AG04450 (cell line): ENCODE results near the gene AP3M1. TPM values are rescaled to one million over a fixed set of nuclear protein-coding genes. Genes with fewer than 3 reads are reported as not detected.

Source experiments
- CTCF ChIA-PET: fragments of 300-600, 350-600 bp; formaldehyde crosslinking; extraction: SDS; loops from one replicate; lab custom pipeline; 2022; ENCODE audit warnings: antibody characterized with exemption, inconsistent platforms; lab: Charles Lee
- POLR2A ChIA-PET: fragments of 350-600 bp; formaldehyde crosslinking; extraction: SDS; loops from one replicate; lab custom pipeline; 2021; ENCODE audit warnings: antibody characterized with exemption, inconsistent platforms; lab: Yijun Ruan, JAX
- DNase-seq: peaks from one replicate; pipeline ENCODE4 v3.0.0-alpha.2; 2011; ENCODE audit warnings: low read depth, low spot score
- H3K27ac ChIP-seq: one replicate; pipeline ENCODE4 v1.5.1; 2012; ENCODE audit warnings: low read depth, low read length, control low read depth
- H3K27me3 ChIP-seq: one replicate; pipeline ENCODE4 v1.6.0; 2012; ENCODE audit warnings: low read length; ENCODE audit not compliant: control insufficient read depth, insufficient read depth
- H3K4me3 ChIP-seq: 2 replicates; pipeline ENCODE4 v1.5.1; 2011; ENCODE audit warnings: mild to moderate bottlenecking, low read depth, low read length, control low read depth
- H3K9me3 ChIP-seq: 2 replicates; pipeline ENCODE4 v1.5.1; 2012; ENCODE audit warnings: low read length; ENCODE audit not compliant: control insufficient read depth, insufficient read depth
- CTCF ChIP-seq: IDR thresholded peaks from 2 replicates; pipeline ENCODE4 v1.5.1; 2011; ENCODE audit warnings: low read depth, low read length, control low read depth, inconsistent platforms
- polyA minus RNA-seq: library from RNA; depleted of rRNA, polyadenylated mRNA; stranded (reverse); fragments of >200 nt; gene quantifications from 2 replicates; pipeline ENCODE4 v1.2.3, GENCODE V29; 2011; rRNA and poly(A)+ RNA removed
- polyA plus RNA-seq: library from polyadenylated mRNA; depleted of rRNA; stranded (reverse); fragments of >200 nt; gene quantifications from 2 replicates; pipeline ENCODE4 v1.2.3, GENCODE V29; 2011; rRNA removed

AP3M1 gene, protein sequence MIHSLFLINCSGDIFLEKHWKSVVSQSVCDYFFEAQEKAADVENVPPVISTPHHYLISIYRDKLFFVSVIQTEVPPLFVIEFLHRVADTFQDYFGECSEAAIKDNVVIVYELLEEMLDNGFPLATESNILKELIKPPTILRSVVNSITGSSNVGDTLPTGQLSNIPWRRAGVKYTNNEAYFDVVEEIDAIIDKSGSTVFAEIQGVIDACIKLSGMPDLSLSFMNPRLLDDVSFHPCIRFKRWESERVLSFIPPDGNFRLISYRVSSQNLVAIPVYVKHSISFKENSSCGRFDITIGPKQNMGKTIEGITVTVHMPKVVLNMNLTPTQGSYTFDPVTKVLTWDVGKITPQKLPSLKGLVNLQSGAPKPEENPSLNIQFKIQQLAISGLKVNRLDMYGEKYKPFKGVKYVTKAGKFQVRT
- polyA plus RNA-seq (52.0 and 70.7 TPM in 2 replicates), polyA minus RNA-seq (30.3 and 48.3 TPM in 2 replicates)

DNA sequence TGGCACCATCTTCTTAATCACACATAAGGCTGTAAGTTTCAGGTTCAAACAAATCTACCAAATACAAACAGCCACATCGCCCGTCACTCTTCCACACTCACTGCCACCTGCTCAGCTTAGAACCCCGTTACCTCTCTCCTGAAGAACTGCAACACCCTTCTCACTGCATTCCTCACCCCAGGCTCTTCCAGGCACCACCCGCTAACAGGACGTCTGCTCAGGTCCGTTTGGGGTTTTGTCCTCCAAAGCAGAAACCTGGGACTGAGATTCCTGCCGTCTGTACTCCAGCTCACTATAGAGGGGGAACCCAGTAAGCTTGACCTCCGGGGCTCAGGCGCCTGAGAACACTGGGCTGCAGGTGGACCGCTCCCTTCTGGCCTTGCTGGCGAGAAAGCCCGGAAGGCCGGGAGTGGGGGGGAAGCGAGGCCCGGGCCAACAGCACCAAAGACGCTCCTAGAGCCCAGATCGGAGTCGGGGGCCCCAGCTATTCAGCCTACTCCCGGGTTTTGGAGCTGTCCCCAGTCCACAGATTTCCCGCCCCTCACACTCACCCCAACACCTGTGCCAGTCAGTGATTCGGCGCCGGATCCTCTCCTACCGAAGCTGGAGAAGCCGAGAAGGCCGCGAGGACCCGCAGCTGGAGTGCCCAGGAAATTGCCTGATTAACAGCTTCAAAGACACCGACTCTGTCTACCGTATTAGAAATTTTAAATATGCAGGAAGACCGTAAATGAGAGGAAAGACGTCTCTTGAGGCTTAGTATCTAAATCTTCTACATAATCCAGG lies at the start of gene AP3M1:
Gene AP3M1 (minus strand): TSS at position 625 of the 786 bp plus-strand sequence. CDS start 12,449 bp downstream, outside the sequence.
- ChIA-PET CTCF (interaction anchor here (0.7 to 2.1 kb wide), 9 partner anchors 17 to 264 kb away, joined by 3 to 9 read pairs (median 3); no protein-coding TSS in a partner anchor), POLR2A (interaction anchor here (0.7 to 1.1 kb wide), 4 partner anchors 24 to 40 kb away, joined by 3 to 6 read pairs (median 4); no protein-coding TSS in a partner anchor)
- Histone ChIP-seq H3K4me3 (peak within 1 kb of the TSS; percentile 98), H3K9me3 (peaks cover 3% of the 10 kb centered on the region; the same call in 1 of the 2 replicates), H3K27ac (peak within 1 kb of the TSS; percentile 54), H3K27me3 (no peaks in the 10 kb centered on the region)
- TF ChIP-seq CTCF: no peak
- DNase-seq: no peak

DNA sequence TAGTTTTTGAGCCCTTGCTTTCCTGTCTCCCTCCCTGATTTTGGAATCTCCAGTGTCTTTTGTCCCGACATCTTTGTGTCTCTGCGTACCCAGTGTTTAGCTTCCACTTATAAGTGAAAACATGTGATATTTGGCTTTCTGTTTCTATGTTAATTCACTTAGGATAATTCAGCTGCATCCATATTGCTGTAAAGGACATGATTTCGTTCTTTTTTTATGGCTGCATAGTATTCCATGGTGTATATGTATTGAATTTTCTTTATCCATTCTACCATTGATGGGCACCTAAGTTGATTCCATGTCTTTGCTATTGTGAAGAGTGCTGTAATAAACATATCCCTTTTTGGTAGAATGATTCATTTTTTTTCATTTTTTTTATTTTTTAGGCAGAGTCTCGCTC lies 48.7 kb upstream of the AP3M1 start:
- no peak for DNase-seq
- TF ChIP-seq CTCF: no peak
- Histone ChIP-seq H3K4me3 (no peak overlapping the region), H3K9me3 (no peaks in the 10 kb centered on the region), H3K27ac (no peak overlapping the region), H3K27me3 (no peaks in the 10 kb centered on the region)
- POLR2A ChIA-PET: no interaction called here
- CTCF ChIA-PET: interaction anchor here (1.7 kb wide), 1 partner anchor 15 kb away, joined by 4 read pairs; no protein-coding TSS in a partner anchor

- no peaks in the 10 kb centered on the region for H3K27me3 ChIP-seq
- ChIA-PET CTCF (interaction anchor here (1.0 to 1.8 kb wide), 2 partner anchors 19 to 46 kb away, joined by 5 to 7 read pairs; no protein-coding TSS in a partner anchor), POLR2A (no interaction called here)
- no peak for DNase-seq
- TF ChIP-seq CTCF: no peak
- no peak overlapping the region for H3K27ac ChIP-seq
- H3K4me3 ChIP-seq: no peak overlapping the region
- no peaks in the 10 kb centered on the region for H3K9me3 ChIP-seq
Observed at GRCh38 chr10:74194999-74195398, 44.4 kb upstream of the AP3M1 start.

DNA sequence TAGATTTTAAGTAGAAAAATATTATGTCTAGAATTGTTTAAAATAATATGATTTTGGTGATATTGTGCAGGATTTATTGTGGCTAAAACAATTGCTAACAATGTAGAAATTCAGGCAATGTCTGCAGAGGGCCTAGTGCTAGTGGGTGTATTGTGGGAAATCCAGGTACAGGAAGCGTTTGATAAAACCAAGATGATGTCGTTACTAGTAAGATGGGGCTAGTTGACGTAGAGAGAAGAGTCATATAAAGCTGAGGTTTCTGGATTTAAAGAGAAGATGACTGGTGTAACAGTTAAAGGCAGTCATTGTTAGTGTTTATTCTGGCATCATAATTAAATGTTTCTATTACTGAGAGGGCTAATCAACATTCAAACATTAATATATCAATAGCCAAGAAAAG lies 43.9 kb upstream of the AP3M1 start:
- no peak for TF ChIP-seq CTCF
- no peaks in the 10 kb centered on the region for H3K9me3 ChIP-seq
- no peak overlapping the region for H3K4me3 ChIP-seq
- DNase-seq: no peak
- H3K27ac ChIP-seq: no peak overlapping the region
- H3K27me3 ChIP-seq: no peaks in the 10 kb centered on the region
- ChIA-PET POLR2A (no interaction called here), CTCF (interaction anchor here (1.0 to 1.8 kb wide), 3 partner anchors 12 to 46 kb away, joined by 4 to 7 read pairs (median 5); no protein-coding TSS in a partner anchor)
